ENCODE data around the gene C9orf50.

Gene C9orf50

DNA sequence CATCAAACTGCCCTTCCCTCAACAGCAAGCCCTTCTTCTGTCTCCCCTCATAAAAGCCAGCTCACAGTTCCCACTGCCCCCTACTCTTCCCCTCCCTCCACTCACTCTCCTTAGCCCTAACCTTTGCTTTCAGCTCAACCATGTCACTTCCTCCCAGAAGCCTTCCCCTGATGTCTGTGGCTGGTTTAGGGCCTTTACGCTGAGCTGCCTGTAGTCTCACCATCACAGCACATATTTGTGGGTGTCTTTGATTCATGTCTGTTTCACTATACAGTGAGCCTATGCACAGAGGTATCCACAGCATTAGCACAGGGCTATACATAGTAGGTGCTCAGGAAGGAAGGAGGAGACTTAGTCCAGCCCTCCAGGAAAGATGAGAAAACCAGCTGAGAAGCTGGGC, 34.7 kb downstream of the C9orf50 start:
- DNase-seq = no peak
- H3K4me1 Mint-ChIP-seq = peaks cover 30% of the 10 kb centered on the region

DNA sequence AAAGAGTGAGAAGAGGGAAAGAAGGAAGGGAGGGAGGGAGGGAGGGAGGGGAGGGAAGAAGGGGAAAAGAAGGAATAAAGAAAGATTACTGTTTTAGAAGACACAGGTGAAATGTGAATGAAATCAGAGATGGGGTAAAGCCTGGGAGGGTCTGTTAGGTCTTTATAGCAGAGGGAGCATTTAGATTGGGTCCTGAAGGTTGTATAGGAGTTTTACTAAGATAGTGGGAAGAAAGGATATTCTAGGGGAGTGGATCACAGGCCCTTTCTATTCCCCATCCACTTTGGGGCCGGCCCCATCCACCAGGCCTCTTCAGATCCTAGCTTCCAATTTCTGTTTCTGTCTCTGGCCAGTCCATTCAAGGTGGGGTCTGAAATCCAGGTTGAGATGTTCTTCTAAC, 35.5 kb downstream of the C9orf50 start:
- Mint-ChIP-seq H3K27me3 (peaks cover 8% of the 10 kb centered on the region), H3K27ac (no peak overlapping the region), H3K36me3 (ENCODE audit: low read depth) (no peaks in the 10 kb centered on the region)

More for the DNA sequence above, 34.7 kb downstream of the C9orf50 start:
- H3K27me3 Mint-ChIP-seq = peaks cover 8% of the 10 kb centered on the region
- ATAC-seq = no peak
- no peak overlapping the region for H3K4me3 Mint-ChIP-seq
- no peak overlapping the region for H3K27ac Mint-ChIP-seq
- no peaks in the 10 kb centered on the region for H3K36me3 Mint-ChIP-seq (ENCODE audit: low read depth)
- H3K9me3 Mint-ChIP-seq = no peaks in the 10 kb centered on the region

DNA sequence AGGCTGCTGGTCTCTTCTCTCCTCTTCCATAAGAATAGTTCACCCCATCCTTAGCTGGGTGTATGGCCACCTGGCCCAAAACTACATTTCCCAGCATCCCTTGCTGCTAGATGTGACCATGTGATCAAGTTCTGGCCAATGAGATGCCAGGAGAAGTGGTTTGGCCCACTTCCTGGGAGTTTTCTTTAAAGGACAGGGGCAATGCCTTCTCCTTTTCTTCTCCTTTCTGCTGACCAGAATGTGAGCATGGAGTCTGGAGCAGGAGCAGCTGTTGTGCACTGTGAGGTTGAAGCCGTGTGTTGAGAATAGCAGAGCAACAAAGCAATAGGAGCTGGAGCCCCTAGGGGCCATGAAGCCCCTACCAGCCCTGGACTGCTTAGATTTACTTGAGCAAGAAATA, 36.8 kb downstream of the C9orf50 start:
- Mint-ChIP-seq H3K27me3 (peaks cover 4% of the 10 kb centered on the region), H3K9me3 (no peaks in the 10 kb centered on the region), H3K27ac (no peak overlapping the region), H3K4me1 (peaks cover 48% of the 10 kb centered on the region), H3K36me3 (ENCODE audit: low read depth) (no peaks in the 10 kb centered on the region), H3K4me3 (no peak overlapping the region)
- ATAC-seq (peak; percentile 44), DNase-seq (peak; percentile 55)

More for the DNA sequence above, 35.5 kb downstream of the C9orf50 start:
- Mint-ChIP-seq H3K4me1 (peaks cover 35% of the 10 kb centered on the region), H3K9me3 (no peaks in the 10 kb centered on the region), H3K4me3 (no peak overlapping the region)
- no peak for ATAC-seq
- no peak for DNase-seq

DNA sequence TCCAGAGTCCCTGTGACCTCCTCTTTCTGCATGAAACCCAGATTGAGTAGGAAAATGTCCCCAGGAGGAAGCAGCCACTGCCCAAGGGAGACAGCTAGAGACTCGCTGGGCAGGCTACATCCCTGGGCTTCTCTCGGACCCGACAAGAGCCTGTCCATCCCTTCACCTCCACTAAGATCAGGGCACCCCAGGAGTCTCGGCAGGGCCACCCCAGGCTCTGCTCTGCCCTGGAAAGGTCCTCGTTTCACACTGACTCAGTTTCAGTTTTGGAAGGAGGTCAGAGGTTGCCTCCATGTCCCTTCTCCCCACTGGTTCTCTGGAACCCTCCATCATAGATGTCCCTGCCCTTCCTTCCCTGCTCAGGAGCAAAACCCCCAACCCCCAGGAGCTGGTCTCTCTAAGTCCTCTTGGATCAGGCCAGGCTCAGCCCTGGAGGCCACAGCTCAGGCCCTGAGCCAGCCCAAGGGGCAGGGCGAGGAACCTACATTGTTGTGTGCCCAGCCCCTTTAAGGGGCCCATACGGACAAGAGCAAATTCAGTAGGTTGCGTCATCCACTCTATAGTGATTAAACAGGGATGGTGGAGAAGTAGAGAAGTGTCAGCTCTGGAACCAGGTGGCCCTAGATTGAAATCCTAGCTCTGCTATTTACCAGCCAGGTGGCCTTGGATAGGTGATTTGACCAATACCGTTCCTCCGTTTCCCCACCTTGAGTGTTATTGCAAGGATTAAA, 37.4 kb downstream of the C9orf50 start:
- Mint-ChIP-seq H3K4me3 (peak overlapping the region; percentile 29), H3K36me3 (ENCODE audit: low read depth) (no peaks in the 10 kb centered on the region), H3K27me3 (peaks cover 4% of the 10 kb centered on the region), H3K27ac (peak overlapping the region; percentile 69), H3K4me1 (peaks cover 48% of the 10 kb centered on the region), H3K9me3 (no peaks in the 10 kb centered on the region)
- DNase-seq (no peak), ATAC-seq (peak; percentile 22)

DNA sequence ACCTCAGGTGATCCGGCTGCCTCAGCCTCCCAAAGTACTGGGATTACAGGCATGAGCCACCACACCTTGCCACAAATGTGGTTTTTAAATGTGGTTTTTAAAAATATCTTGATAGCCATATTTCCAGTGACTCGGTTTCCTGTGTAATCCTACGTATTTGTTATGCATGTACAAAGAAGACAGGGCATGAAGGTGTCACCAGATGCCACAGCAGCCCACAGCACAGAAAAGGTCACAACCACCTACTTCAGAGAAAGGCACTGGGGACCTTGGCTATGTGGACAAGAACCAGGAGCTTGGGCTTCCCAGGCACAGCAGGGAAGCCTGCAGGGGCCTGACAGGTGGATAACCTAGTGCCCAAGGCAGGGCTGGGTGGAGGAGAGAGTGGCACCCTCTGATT, 38.0 kb downstream of the C9orf50 start:
- peak; percentile 39 for DNase-seq
- H3K36me3 Mint-ChIP-seq (ENCODE audit: low read depth) = no peaks in the 10 kb centered on the region
- peak; percentile 83 for ATAC-seq
- H3K27me3 Mint-ChIP-seq = peaks cover 4% of the 10 kb centered on the region
- H3K4me1 Mint-ChIP-seq = peaks cover 48% of the 10 kb centered on the region
- H3K4me3 Mint-ChIP-seq = peak overlapping the region; percentile 29
- no peaks in the 10 kb centered on the region for H3K9me3 Mint-ChIP-seq
- peak overlapping the region; percentile 69 for H3K27ac Mint-ChIP-seq

DNA sequence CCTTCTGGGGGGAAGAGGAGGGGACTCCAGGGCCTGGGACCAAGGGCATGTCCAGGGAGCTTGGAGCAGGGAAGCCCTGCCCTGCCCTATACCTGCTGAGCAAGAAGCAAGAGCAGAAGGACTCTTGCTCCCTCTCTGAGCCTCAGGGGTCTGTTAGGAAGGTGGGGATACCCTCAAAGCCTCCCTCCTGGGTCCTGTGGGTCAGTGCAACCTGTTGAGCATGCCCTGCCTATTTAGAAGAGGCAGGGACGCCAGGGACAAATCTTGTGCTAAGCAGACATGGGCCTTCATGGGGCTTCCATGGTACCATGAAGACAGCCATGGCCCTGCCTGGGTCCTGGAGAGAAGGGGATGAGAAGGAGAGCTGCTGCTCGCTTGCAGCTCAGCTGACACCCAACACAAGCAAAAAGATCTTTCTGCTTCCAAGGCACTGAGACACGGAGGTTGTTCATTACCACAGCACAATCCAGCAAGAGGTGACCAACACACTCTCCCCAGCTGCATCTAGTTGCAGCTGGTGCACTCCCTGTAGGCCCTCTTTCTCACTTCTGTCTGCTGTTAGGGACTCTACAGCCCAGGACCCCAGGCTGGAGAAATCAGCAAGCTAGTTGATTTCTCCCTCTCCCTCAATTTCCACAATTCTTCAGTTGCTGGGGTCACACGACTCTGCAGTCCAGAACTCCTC, 39.3 kb downstream of the C9orf50 start:
- peaks cover 48% of the 10 kb centered on the region for H3K4me1 Mint-ChIP-seq
- no peak overlapping the region for H3K27ac Mint-ChIP-seq
- H3K4me3 Mint-ChIP-seq = no peak overlapping the region
- H3K27me3 Mint-ChIP-seq = no peaks in the 10 kb centered on the region
- no peaks in the 10 kb centered on the region for H3K36me3 Mint-ChIP-seq (ENCODE audit: low read depth)
- DNase-seq (no peak), ATAC-seq (no peak)
- no peaks in the 10 kb centered on the region for H3K9me3 Mint-ChIP-seq

DNA sequence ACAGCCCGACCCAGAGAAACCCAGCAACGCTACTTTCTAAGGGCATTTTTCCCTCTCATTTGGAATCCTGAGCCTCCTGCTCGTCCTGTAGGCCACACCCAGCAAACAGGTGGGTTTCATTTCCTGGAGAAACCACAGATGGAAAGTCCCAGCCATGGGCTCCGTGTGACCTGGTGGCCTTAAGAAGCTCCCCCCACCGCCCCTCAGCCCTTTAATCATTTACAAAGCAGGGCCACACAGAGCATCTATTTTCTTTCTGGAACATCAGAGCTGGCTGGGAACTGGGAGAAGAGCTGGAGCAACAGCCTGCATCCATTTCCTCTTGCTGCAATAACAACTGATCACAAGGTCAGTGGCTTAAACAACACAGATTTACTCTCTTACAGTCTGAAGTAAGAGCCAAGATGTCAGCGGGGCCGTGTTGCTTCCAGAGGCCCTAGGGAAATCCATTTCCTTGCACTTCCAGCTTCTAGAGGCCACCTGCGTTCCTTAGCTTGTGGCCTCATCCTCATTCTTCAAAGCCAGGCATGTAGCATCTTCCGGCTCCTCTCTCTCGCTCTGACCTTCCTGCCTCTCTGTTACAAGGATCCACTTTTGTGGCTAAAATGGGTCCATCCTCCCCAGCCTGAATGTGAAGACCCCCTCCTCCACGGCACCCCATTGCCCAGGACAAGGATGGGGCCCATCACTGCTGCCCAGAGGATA, 40.5 kb downstream of the C9orf50 start:
- Mint-ChIP-seq H3K4me3 (peak overlapping the region; percentile 41), H3K4me1 (peaks cover 48% of the 10 kb centered on the region), H3K36me3 (ENCODE audit: low read depth) (no peaks in the 10 kb centered on the region), H3K9me3 (no peaks in the 10 kb centered on the region), H3K27me3 (peaks cover 3% of the 10 kb centered on the region), H3K27ac (peak overlapping the region; percentile 33)
- ATAC-seq (peak; percentile 16), DNase-seq (peak; percentile 56)

DNA sequence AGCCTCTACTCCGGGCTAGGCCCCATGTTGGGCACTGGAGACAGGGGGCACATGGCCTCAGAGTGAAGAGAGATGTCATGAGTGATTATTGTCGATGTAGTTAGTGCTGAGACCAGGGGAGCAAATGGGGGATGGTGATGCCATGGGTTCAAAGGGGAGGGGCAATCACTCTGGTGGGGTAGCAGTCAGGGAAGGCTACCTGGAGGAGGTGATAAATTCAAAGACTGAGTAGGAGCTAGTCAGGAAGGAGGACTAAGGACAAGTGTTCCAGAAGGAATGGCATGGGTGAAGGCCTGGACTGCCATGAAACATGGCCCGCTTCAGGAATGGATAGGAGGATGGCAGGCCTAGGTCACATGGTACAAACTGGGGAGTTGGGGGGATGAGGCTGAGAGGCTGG, 41.6 kb downstream of the C9orf50 start:
- H3K27me3 Mint-ChIP-seq = peaks cover 3% of the 10 kb centered on the region
- H3K4me1 Mint-ChIP-seq = peaks cover 45% of the 10 kb centered on the region
- H3K27ac Mint-ChIP-seq = no peak overlapping the region
- DNase-seq = no peak
- H3K36me3 Mint-ChIP-seq (ENCODE audit: low read depth) = no peaks in the 10 kb centered on the region
- H3K4me3 Mint-ChIP-seq = no peak overlapping the region
- no peaks in the 10 kb centered on the region for H3K9me3 Mint-ChIP-seq
- no peak for ATAC-seq

DNA sequence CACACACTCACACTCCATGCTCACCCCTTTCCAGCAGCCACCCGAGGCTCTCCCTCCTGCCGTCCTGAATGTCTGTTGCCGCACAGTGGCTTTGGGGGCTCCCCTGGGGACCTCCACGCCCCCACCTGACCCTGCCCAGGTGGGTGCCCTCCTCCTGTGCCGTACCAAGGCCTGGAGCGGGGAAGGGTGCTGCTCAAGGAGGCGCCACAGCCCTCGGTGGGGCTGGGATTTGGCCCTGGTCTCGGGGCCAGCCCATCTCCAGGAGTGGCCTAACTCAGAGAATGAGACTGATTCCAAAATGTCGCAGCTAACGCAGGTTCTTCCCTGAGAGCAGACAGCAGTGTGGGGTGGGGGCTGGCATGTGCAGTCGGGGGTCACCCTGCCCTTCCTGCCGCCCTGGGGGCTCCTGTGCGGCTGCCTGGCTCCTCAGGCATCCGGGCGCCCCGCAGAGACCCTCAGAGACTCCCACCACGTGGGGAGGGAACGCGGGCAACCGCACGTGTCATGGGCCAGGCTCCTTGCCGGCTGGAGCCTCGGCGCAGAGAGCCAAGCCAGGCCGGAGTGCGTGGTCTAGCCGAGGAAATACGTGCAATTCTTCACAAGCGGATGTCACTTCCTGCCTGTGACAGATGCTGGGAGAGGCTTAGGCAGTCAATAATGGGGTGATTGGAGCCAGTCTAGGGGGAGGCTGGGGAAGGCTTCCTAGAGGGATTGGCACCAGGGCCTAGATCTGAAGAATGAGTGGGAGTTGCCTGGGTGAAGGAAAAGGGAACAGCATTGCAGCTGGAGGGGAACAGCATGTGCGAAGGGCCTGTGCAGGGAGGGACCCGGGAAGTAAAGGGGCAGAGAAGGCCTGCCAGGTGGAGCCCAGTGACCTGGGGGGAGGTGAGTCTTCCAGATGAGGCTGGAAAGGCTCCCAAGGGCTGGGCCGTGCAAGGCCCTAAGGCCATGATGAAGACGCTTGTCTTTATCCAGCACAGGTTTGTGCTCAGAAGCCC, 44.1 kb downstream of the C9orf50 start:
- H3K9me3 Mint-ChIP-seq = peaks cover 6% of the 10 kb centered on the region
- ATAC-seq (no peak), DNase-seq (no peak)
- peaks cover 3% of the 10 kb centered on the region for H3K27me3 Mint-ChIP-seq
- no peak overlapping the region for H3K27ac Mint-ChIP-seq
- no peak overlapping the region for H3K4me3 Mint-ChIP-seq
- peaks cover 20% of the 10 kb centered on the region for H3K4me1 Mint-ChIP-seq
- H3K36me3 Mint-ChIP-seq (ENCODE audit: low read depth) = no peaks in the 10 kb centered on the region

DNA sequence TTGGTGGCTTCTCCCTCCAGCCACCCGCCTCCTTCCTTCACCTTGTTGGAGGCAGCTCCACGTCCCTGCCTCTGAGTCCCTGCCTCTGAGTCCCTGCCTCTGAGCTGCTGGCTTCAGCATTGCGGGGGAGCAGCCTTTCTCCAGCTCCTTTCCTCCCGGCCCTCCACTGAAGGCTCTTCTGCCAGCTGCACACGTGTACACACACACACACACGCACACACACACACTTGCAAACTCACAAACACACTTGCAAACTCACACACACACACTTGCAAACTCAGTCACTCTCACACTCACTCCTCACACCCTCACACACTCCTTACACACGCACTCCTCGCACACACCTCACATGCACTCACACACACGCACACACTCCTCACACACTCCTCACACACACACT, 45.1 kb downstream of the C9orf50 start:
- ATAC-seq (no peak), DNase-seq (no peak)
- H3K4me1 Mint-ChIP-seq = peaks cover 21% of the 10 kb centered on the region
- peaks cover 6% of the 10 kb centered on the region for H3K9me3 Mint-ChIP-seq
- H3K4me3 Mint-ChIP-seq = no peak overlapping the region
- H3K27me3 Mint-ChIP-seq = peaks cover 6% of the 10 kb centered on the region
- H3K36me3 Mint-ChIP-seq (ENCODE audit: low read depth) = no peaks in the 10 kb centered on the region
- no peak overlapping the region for H3K27ac Mint-ChIP-seq

DNA sequence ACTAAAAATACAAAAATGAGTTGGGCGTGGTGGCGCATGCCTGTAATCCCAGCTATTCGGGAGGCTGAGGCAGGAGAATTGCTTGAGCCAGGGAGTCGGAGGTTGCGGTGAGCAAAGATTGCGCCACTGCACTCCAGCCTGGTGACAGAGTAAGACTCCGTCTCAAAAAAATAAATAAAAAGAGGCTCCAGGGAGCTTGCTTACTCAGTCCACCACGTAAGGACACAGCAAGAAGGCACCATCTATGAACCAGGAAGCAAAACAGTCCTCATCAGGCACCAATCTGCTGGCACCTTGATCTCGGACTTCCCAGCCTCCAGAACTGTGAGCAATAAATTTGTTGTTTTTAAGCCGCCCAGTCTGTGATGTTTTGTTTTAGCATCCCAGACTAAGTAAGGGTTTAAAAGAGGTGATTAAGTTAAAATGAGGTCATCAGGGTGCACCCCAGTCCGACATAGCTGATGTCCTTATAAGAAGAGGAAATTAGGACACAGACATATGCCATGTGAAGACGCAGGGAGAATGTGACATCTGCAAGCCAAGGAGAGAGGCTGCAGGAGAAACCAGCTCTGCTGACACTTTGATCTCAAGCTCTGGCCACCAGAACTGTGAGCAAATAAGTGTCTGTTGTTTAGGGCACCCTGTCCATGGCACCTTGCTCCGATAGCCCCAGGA, 45.9 kb downstream of the C9orf50 start:
- no peak for ATAC-seq

DNA sequence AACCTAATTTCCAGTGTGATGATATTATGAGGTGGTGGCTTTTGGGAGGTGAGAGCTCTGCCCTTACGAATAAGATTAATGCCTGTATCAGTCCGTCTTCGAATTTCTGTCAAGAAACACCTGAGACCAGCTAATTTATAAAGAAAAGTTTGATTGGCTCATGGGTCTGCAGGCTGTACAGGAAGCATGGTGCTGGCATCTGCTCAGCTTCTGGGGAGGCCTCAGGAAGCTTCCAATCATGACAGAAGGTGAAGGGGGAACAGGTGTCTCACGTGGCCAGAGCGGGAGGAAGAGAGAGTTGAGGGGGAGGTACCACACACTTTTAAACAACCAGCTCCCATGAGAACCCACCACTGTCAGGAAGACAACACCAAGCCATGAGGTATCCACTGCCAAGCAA, 46.9 kb downstream of the C9orf50 start:
- no peak overlapping the region for H3K4me3 Mint-ChIP-seq
- DNase-seq (no peak), ATAC-seq (no peak)
- no peak overlapping the region for H3K27ac Mint-ChIP-seq
- peaks cover 18% of the 10 kb centered on the region for H3K4me1 Mint-ChIP-seq
- H3K27me3 Mint-ChIP-seq = peaks cover 18% of the 10 kb centered on the region
- no peaks in the 10 kb centered on the region for H3K36me3 Mint-ChIP-seq (ENCODE audit: low read depth)
- H3K9me3 Mint-ChIP-seq = peaks cover 6% of the 10 kb centered on the region

More for the DNA sequence above, 45.9 kb downstream of the C9orf50 start:
- DNase-seq = no peak
- peaks cover 9% of the 10 kb centered on the region for H3K27me3 Mint-ChIP-seq
- peaks cover 19% of the 10 kb centered on the region for H3K4me1 Mint-ChIP-seq
- H3K9me3 Mint-ChIP-seq = peaks cover 6% of the 10 kb centered on the region
- H3K4me3 Mint-ChIP-seq = no peak overlapping the region
- H3K27ac Mint-ChIP-seq = no peak overlapping the region
- no peaks in the 10 kb centered on the region for H3K36me3 Mint-ChIP-seq (ENCODE audit: low read depth)

DNA sequence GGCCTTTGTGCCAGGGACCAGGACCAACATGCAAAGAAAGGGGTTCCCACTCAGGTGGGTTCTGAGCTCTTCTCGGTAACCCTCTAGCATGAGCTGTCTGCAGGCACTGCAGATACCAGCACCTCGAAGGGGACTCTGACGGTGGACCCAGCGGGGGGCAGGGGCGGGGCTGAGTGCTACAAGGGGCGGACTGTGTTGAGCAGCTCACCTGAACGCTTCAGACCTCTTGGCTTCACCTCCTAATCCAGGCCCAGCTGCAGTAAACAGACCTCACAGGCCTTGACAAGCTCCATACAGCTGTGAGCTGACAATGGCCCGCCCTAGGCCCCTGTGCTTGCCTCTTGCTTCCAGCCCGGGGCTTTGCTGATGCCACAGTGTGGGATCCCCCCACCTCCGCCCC, 48.4 kb downstream of the C9orf50 start:
- DNase-seq (no peak), ATAC-seq (no peak)
- Mint-ChIP-seq H3K4me1 (peaks cover 24% of the 10 kb centered on the region), H3K4me3 (no peak overlapping the region), H3K27me3 (peaks cover 27% of the 10 kb centered on the region), H3K27ac (no peak overlapping the region), H3K9me3 (peaks cover 6% of the 10 kb centered on the region), H3K36me3 (ENCODE audit: low read depth) (no peaks in the 10 kb centered on the region)

Data from activated naive CD8-positive, alpha-beta T cell treated with anti-CD3 and anti-CD28 coated beads, Interleukin-2, amount 50 U/mL, for 24 hours (primary cell).